Sigmoid colon (tissue), 3 donors: Measurements from ENCODE around the gene FRRS1.

Source experiments
- CTCF ChIP-seq, 4 experiments: fragments of 450-650 bp in 3 of 4; fragments of 200-600 bp in 1 of 4; IDR thresholded peaks; one replicate each; pipeline ENCODE4 v1.5.1; 2016 to 2019; ENCODE audit warnings: antibody characterized with exemption in 4 of 4, mild to moderate bottlenecking in 3 of 4, moderate library complexity in 2 of 4
- POLR2A ChIP-seq, 2 donors: fragments of 450-650 bp; IDR thresholded peaks; one replicate each; pipeline ENCODE4 v1.6.1; 2016; ENCODE audit warnings: antibody characterized with exemption in 2 of 2, mild to moderate bottlenecking in 2 of 2, moderate library complexity in 2 of 2

- TF ChIP-seq CTCF (IDR thresholded peaks at IDR 0.05) (no peak), POLR2A (IDR thresholded peaks at IDR 0.05) (no peak)
Observed at GRCh38 chr1:99691175-99691574, 75.3 kb downstream of the FRRS1 start.
